ENCODE measurements around the gene SH3BP4.

DNA sequence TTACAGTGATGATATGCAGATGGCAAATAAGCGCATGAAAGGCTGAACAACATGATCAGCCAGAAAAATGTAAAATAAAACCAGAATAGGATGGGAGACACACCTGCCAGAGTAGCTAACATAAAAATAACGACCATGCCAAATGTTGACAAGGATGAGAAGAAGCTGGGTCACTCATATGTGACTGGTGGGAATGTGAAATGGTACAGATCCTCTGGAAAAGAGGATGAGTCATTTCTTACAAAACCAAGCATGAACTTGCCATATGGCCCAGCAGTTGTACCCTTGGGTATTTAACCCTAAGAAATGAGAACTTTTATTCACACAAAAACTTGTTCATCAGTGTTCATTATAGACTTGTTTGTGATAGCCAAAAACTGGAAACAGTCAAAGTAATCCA, 143.8 kb downstream of the SH3BP4 start:
- TF ChIP-seq WIZ (CRISPR knock-in tag; IDR thresholded peaks at IDR 0.05) (no peak), ZSCAN22 (CRISPR knock-in tag; IDR thresholded peaks at IDR 0.05) (no peak), HNRNPLL (IDR thresholded peaks at IDR 0.05; ENCODE audit: low read depth, low read length, poor library complexity, severe bottlenecking) (no peak), ZNF446 (CRISPR knock-in tag; IDR thresholded peaks at IDR 0.05) (no peak), JUN (CRISPR knock-in tag; IDR thresholded peaks at IDR 0.05) (no peak), TCF7 (IDR thresholded peaks at IDR 0.05; ENCODE audit: low read depth) (no peak), YY1 (IDR thresholded peaks at IDR 0.05; ENCODE audit: insufficient read depth, insufficient replicate concordance, low read depth, low read length) (no peak)
- TF ChIP-seq, protein P1, sequence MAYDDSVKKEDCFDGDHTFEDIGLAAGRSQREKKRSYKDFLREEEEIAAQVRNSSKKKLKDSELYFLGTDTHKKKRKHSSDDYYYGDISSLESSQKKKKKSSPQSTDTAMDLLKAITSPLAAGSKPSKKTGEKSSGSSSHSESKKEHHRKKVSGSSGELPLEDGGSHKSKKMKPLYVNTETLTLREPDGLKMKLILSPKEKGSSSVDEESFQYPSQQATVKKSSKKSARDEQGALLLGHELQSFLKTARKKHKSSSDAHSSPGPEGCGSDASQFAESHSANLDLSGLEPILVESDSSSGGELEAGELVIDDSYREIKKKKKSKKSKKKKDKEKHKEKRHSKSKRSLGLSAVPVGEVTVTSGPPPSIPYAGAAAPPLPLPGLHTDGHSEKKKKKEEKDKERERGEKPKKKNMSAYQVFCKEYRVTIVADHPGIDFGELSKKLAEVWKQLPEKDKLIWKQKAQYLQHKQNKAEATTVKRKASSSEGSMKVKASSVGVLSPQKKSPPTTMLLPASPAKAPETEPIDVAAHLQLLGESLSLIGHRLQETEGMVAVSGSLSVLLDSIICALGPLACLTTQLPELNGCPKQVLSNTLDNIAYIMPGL (CRISPR knock-in tag; IDR thresholded peaks at IDR 0.05; ENCODE audit: borderline replicate concordance in 1 of 2, low read depth in 1 of 2) = no peak
- TF ChIP-seq, protein P2, sequence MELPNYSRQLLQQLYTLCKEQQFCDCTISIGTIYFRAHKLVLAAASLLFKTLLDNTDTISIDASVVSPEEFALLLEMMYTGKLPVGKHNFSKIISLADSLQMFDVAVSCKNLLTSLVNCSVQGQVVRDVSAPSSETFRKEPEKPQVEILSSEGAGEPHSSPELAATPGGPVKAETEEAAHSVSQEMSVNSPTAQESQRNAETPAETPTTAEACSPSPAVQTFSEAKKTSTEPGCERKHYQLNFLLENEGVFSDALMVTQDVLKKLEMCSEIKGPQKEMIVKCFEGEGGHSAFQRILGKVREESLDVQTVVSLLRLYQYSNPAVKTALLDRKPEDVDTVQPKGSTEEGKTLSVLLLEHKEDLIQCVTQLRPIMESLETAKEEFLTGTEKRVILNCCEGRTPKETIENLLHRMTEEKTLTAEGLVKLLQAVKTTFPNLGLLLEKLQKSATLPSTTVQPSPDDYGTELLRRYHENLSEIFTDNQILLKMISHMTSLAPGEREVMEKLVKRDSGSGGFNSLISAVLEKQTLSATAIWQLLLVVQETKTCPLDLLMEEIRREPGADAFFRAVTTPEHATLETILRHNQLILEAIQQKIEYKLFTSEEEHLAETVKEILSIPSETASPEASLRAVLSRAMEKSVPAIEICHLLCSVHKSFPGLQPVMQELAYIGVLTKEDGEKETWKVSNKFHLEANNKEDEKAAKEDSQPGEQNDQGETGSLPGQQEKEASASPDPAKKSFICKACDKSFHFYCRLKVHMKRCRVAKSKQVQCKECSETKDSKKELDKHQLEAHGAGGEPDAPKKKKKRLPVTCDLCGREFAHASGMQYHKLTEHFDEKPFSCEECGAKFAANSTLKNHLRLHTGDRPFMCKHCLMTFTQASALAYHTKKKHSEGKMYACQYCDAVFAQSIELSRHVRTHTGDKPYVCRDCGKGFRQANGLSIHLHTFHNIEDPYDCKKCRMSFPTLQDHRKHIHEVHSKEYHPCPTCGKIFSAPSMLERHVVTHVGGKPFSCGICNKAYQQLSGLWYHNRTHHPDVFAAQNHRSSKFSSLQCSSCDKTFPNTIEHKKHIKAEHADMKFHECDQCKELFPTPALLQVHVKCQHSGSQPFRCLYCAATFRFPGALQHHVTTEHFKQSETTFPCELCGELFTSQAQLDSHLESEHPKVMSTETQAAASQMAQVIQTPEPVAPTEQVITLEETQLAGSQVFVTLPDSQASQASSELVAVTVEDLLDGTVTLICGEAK (IDR thresholded peaks at IDR 0.05) = no peak
- TF ChIP-seq, protein P2 (CRISPR knock-in tag; IDR thresholded peaks at IDR 0.05) = no peak
- TF ChIP-seq, protein P3, sequence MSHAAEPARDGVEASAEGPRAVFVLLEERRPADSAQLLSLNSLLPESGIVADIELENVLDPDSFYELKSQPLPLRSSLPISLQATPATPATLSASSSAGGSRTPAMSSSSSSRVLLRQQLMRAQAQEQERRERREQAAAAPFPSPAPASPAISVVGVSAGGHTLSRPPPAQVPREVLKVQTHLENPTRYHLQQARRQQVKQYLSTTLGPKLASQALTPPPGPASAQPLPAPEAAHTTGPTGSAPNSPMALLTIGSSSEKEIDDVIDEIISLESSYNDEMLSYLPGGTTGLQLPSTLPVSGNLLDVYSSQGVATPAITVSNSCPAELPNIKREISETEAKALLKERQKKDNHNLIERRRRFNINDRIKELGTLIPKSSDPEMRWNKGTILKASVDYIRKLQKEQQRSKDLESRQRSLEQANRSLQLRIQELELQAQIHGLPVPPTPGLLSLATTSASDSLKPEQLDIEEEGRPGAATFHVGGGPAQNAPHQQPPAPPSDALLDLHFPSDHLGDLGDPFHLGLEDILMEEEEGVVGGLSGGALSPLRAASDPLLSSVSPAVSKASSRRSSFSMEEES (CRISPR knock-in tag; IDR thresholded peaks at IDR 0.05) = no peak
- TF ChIP-seq, protein P4, sequence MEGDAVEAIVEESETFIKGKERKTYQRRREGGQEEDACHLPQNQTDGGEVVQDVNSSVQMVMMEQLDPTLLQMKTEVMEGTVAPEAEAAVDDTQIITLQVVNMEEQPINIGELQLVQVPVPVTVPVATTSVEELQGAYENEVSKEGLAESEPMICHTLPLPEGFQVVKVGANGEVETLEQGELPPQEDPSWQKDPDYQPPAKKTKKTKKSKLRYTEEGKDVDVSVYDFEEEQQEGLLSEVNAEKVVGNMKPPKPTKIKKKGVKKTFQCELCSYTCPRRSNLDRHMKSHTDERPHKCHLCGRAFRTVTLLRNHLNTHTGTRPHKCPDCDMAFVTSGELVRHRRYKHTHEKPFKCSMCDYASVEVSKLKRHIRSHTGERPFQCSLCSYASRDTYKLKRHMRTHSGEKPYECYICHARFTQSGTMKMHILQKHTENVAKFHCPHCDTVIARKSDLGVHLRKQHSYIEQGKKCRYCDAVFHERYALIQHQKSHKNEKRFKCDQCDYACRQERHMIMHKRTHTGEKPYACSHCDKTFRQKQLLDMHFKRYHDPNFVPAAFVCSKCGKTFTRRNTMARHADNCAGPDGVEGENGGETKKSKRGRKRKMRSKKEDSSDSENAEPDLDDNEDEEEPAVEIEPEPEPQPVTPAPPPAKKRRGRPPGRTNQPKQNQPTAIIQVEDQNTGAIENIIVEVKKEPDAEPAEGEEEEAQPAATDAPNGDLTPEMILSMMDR (CRISPR knock-in tag; IDR thresholded peaks at IDR 0.05) = no peak

Data from HepG2 (cell line).